Measurements from ENCODE around the gene SLCO1B3. TPM values are rescaled to one million over a fixed set of nuclear protein-coding genes. Genes with fewer than 3 reads are reported as not detected.

Gene SLCO1B3
- total and polyA plus RNA-seq, 2 of the 8 experiments (the other 6 are each of a cell fraction or from before 2014, with no cell fraction given): not detected

DNA sequence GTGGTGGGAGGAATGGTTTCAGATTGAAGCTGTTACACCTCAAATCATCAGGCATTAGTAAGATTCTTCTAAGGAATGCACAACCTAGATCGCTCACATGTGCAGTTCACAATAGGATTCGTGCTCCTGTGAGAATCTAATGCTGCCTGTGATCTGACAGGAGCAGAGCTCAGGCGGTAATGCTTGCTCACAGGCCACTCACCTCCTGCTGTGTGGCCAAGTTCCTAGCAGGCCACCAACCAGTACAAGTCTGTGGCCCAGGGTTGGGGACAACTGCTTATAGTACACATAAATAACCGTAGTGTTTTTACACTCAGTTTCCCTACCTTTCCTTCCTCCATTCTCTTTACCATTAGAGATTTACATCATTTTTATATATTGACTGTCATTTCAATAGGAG, 121.4 kb downstream of the SLCO1B3 start (continued):
- TF ChIP-seq SRF (IDR thresholded peaks at IDR 0.05; ENCODE audit: low read depth, low read length): no peak
- TF ChIP-seq TAF1 (IDR thresholded peaks at IDR 0.05; ENCODE audit: low read depth, low read length): no peak
- no peak for TF ChIP-seq ZNF274 (IDR thresholded peaks at IDR 0.05; ENCODE audit: borderline replicate concordance, extremely low read depth, low read length)

Measured in H1 (cell line).